22Rv1 (cell line): Measurements from ENCODE around the gene SPATA4.

Experiments
- H3K27ac ChIP-seq: fragments of 450-650 bp; 2 replicates; pipeline ENCODE4 v1.5.1; 2017
- CTCF ChIP-seq: fragments of 450-650 bp; IDR thresholded peaks from 2 replicates; pipeline ENCODE4 v1.5.1; 2017; ENCODE audit warnings: mild to moderate bottlenecking
- ZFX ChIP-seq: fragments of 450-650 bp; IDR thresholded peaks from 2 replicates; pipeline ENCODE4 v1.6.1; 2017; ENCODE audit warnings: antibody characterized with exemption, borderline replicate concordance

Gene SPATA4

DNA sequence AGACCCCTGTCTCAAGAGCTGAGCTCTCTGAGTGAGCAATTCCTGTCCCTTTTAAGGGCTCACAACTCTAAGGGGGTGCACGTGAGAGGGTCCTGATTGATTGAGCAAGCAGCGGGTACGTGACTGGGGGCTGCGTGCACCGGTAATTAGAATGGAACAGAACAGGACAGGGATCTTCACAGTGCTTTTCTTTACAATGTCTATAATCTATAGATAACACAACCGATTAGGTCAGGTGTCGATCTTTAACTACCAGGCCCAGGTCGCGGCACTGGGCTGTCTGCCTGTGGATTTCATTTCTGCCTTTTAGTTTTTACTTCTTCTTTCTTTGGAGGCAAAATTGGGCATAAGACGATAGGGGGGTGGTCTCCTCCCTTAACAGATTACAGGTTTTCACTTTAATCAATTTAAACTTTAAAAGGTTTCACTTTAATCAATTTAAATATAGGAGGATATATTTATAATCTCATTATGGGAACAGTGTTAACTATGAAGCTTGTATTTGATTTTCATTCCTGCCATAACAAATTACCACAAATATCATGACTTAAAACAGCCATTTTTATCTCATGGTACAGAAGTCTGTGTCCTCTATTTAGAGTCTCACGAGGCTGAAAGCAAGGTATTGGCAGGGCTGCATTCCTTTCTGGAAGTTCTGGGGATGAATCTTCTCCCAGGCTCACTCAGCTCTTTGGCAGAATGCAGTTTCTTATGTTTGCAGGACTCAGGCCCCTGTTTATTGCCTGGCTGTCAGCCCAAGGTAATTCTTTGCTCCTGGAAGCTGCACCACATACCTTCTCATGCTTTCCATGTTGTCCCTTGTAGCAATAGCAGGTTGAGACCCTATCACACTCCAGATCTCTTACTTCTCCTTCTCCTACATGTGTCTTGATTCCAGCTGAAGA lies 5.2 kb downstream of the SPATA4 start:
- no peak overlapping the region for H3K27ac ChIP-seq
- no peak for TF ChIP-seq CTCF
- no peak for TF ChIP-seq ZFX

GRCh38 chr4:176188654-176189053 lies 6.7 kb downstream of the SPATA4 start:
- no peak overlapping the region for H3K27ac ChIP-seq
- TF ChIP-seq ZFX (no peak), CTCF (no peak)

DNA sequence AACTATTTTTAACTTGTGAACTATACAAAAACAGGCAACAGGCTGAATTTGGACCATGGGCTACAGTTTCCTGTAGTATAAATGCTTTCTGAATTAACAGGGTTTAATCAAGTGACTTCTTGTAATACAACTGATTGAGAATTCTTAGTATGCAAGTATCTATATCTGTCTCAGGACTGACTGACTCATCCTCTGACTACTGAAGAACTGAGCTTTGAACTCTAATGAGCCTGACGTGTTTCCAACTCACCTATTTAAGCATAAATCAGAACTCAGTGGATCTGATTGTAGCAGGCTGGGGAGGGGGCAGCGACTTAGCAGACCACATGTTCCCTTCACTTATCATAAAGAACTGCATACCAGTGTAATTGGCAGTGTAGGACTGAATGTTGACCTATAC lies 7.8 kb downstream of the SPATA4 start:
- TF ChIP-seq ZFX (no peak), CTCF (no peak)
- no peak overlapping the region for H3K27ac ChIP-seq

DNA sequence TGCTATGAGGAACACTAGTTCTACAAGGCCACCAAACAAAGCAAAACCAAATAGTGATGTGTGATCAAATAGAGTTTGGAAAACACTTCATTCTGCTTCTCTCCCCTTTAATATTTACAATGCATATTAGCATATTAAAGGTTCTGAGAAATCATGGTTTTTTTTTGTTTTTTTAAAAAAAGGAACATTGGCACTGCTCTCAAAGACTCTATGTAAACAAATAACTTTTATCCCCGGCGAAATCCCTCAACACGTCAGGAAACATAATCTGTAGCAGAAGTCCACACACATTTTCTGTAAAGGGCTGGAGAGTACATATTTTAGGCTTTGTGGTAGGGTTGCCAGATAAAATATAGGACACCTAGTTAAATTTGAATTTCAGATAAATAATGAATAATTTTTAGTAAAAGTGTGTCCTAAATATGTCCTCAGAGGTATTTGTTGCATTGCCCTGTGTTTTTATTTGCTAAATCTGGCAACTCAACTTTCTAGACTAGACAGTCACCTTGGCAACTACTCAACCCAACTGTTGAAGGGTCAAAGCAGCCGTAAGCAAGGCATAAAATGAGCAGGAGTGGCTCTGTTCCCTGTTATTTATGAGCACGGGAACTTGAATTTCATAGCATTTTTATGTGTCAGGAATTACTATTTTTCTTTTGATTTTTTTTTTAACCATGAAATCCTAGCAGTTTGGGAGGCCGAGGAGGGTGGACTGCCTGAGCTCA lies 8.6 kb downstream of the SPATA4 start:
- TF ChIP-seq ZFX, result no peak
- no peak for TF ChIP-seq CTCF
- H3K27ac ChIP-seq, result no peak overlapping the region

DNA sequence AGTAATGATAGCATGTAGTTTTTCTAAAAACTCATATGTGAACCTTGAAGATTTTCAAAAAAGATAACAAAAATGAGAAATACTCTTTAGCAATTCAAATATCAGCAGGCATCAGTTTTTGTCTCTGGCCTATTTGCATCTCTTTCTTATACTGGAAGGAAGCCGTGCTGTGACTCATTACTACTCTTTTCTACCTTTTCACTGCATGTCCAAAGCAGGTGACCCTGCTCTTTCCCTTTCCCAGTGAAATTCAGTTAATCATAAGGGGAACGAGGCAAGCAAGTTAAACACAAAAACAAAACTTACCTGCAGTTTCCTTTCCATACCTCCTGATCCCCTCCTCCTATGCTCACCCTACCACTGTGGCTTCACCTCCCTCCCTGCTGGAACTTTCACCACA lies 9.3 kb downstream of the SPATA4 start:
- TF ChIP-seq CTCF, result no peak
- TF ChIP-seq ZFX, result no peak
- H3K27ac ChIP-seq, result no peak overlapping the region

GRCh38 chr4:176185051-176185450 lies 10.3 kb downstream of the SPATA4 start:
- H3K27ac ChIP-seq, result no peak overlapping the region
- TF ChIP-seq CTCF (no peak), ZFX (no peak)

- TF ChIP-seq ZFX, result no peak
- no peak for TF ChIP-seq CTCF
- H3K27ac ChIP-seq, result no peak overlapping the region
Measured at GRCh38 chr4:176163041-176163440, 32.3 kb downstream of the SPATA4 start.
